Left ventricle myocardium inferior (tissue), 1 donor: ENCODE results near the gene NOVA2. TPM values are rescaled to one million over a fixed set of nuclear protein-coding genes. Genes with fewer than 3 reads are reported as not detected.

ENCODE experiments used
- DNase-seq: peaks from one replicate; pipeline ENCODE4 v3.0.0-alpha.2; 2020
- H3K27ac ChIP-seq: fragments of 200-600 bp; replicated peaks from 2 replicates; pipeline ENCODE4 v1.8.0; 2021
- H3K27me3 ChIP-seq: fragments of 200-600 bp; 2 replicates; pipeline ENCODE4 v1.8.0; 2021; ENCODE audit warnings: low read depth
- H3K36me3 ChIP-seq: fragments of 200-600 bp; 2 replicates; pipeline ENCODE4 v1.8.0; 2021
- H3K4me1 ChIP-seq: fragments of 200-600 bp; 2 replicates; pipeline ENCODE4 v1.8.0; 2021
- H3K4me3 ChIP-seq: fragments of 200-600 bp; 2 replicates; pipeline ENCODE4 v1.8.0; 2021; ENCODE audit warnings: mild to moderate bottlenecking, moderate library complexity
- H3K9me3 ChIP-seq: fragments of 200-600 bp; replicated peaks from 2 replicates; pipeline ENCODE4 v1.8.0; 2021
- intact Hi-C: fragments of 100-400 bp; cut with micrococcal nuclease; formaldehyde crosslinking; loops from one replicate; pipeline ENCODE4 v1.11.0; 2022
- long read RNA-seq: library from polyadenylated mRNA; unstranded; transcript quantifications from one replicate; pipeline ENCODE4 v2.0.0, GENCODE V29; 2021
- total RNA-seq: library from RNA; stranded (reverse); fragmentation: NEBNext Ultra II Directional; extraction: Animal tissue kit (Norgen Biotek cat#: 25700); gene quantifications from one replicate; pipeline ENCODE4 v1.2.1, GENCODE V29; 2021
- TF ChIP-seq, protein P1 (sequence below): fragments of 200-600 bp; IDR thresholded peaks from 2 replicates; pipeline ENCODE4 v1.8.0; 2021; ENCODE audit warnings: antibody characterized with exemption, mild to moderate bottlenecking, borderline replicate concordance
- donor health status: DM: no; HTN: yes; CAD: no; lungs with severe emphysema.

Gene NOVA2, protein sequence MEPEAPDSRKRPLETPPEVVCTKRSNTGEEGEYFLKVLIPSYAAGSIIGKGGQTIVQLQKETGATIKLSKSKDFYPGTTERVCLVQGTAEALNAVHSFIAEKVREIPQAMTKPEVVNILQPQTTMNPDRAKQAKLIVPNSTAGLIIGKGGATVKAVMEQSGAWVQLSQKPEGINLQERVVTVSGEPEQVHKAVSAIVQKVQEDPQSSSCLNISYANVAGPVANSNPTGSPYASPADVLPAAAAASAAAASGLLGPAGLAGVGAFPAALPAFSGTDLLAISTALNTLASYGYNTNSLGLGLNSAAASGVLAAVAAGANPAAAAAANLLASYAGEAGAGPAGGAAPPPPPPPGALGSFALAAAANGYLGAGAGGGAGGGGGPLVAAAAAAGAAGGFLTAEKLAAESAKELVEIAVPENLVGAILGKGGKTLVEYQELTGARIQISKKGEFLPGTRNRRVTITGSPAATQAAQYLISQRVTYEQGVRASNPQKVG
- 5.0 TPM for total RNA-seq
- long read RNA-seq, full-length matches to known transcripts = 1 of 2 reads
- long read RNA-seq, partial matches to known transcripts = 1 of 2 reads
- long read RNA-seq, other reads (novel, unspliced or antisense) = 0 of 2 reads

DNA sequence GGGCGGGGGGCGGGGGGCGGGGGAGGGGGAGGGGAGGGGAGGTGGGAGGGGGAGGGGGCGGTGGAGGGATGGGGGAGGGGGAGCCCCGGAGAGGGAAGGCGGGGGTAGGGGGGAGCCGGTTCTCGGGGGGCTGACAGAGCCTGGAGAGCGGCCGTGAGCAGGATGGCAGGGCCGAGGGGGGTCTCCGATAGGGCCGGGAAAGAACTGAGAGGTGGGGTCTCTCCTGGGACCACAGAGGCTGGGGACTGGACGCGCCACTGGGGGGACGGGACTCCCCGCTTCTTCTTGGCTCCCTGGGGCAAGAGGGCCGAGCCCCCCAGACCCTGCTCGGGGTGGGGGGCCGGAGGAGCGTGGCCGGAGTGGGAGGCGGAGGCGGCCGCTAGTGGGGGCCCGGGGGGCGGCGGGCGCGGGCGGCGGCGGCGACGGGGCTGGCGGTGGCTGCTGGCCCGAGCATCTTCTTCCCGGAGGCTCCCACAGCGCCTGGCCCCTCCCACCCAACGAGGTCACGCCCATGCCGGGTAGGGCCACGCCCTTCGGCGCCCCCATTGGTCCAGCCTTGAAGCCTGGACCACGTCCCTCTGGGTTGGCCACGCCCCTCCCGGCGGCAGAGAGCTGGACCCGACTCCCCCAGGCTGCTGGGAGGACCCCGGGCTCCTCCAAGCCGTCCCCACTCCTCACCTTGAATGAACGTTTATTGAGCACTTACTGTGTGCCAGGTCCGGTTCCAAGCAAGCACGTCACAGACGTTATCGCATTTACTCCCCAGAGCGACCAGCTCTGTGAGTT lies at the start of gene NOVA2:
TSS of gene NOVA2 (minus strand) at position 313 of the 786 bp plus-strand sequence. CDS start 514 bp downstream, outside the sequence.
- Histone ChIP-seq H3K9me3 (no peaks in the 10 kb centered on the region), H3K4me1 (peaks cover 31% of the 10 kb centered on the region), H3K27ac (peak within 1 kb of the TSS; percentile 88)

GRCh38 chr19:46023311-46023779 lies 49.7 kb upstream of the NOVA2 start:
- Histone ChIP-seq H3K36me3 (no peaks in the 10 kb centered on the region), H3K9me3 (no peaks in the 10 kb centered on the region), H3K4me1 (no peaks in the 10 kb centered on the region), H3K27ac (no peak overlapping the region), H3K4me3 (no peak overlapping the region), H3K27me3 (peaks cover 63% of the 10 kb centered on the region)
- intact Hi-C loops = no loop called here
- DNase-seq = no peak
- TF ChIP-seq, protein P1, sequence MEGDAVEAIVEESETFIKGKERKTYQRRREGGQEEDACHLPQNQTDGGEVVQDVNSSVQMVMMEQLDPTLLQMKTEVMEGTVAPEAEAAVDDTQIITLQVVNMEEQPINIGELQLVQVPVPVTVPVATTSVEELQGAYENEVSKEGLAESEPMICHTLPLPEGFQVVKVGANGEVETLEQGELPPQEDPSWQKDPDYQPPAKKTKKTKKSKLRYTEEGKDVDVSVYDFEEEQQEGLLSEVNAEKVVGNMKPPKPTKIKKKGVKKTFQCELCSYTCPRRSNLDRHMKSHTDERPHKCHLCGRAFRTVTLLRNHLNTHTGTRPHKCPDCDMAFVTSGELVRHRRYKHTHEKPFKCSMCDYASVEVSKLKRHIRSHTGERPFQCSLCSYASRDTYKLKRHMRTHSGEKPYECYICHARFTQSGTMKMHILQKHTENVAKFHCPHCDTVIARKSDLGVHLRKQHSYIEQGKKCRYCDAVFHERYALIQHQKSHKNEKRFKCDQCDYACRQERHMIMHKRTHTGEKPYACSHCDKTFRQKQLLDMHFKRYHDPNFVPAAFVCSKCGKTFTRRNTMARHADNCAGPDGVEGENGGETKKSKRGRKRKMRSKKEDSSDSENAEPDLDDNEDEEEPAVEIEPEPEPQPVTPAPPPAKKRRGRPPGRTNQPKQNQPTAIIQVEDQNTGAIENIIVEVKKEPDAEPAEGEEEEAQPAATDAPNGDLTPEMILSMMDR = no peak

More for the DNA sequence above, at the start of gene NOVA2:
- Histone ChIP-seq H3K36me3 (no peaks in the 10 kb centered on the region), H3K27me3 (peaks cover 90% of the 10 kb centered on the region), H3K4me3 (peak within 1 kb of the TSS; percentile 67)
- DNase-seq = peak; percentile 73
- TF ChIP-seq, protein P1 = no peak
- intact Hi-C loops = no loop called here

DNA sequence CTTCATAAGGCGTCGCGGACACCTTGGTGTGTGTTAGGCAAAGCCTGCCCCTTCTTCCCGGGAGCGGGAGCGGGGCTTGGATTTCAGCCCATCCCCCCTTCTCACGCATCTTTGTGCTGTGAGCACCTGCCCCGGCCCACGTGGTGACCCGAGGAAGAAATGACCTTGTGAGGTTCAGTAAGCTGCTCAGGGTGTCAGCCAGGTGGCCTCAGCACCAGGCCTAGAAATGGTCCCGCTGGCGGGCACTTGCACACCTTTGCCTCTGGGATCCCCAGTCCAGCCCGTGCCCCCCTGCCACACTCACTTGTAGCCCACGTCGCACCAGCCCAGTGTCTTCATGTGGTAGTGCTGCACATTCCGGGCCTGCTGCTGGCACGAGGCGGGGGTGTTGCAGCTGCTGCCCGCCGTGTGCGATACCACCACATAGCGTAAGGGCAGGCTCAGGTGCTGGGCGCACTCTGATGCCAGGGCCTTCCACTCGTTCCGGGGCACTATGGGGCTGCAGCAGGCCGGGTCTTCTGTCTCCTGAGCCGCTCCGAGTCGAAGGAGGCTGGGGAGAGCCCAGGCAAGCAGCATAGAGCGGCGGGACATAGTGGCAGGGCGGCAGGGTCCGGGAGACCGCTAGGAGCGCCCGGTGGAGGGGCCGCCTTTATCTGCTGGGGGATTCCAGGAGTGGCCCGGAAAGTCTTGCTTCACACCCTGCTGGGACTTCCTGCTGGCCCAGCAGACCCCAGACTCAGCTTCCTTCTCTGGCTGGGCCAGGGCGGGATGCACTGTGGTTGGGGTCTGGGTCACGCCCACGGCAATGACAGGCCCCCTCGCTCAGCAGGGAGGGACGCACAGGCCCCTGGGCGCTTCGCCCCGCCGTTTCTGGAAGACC lies 49.0 kb upstream of the NOVA2 start, which contains the start of gene PGLYRP1:
TSS of gene PGLYRP1 (minus strand) at position 623 of the 880 bp plus-strand sequence. CDS start at position 591, 32 bp downstream.
- intact Hi-C loops = no loop called here
- H3K36me3 ChIP-seq = no peaks in the 10 kb centered on the region

GRCh38 chr19:46022061-46022430 lies 48.4 kb upstream of the NOVA2 start:
- peaks cover 2% of the 10 kb centered on the region for H3K4me1 ChIP-seq
- no peak overlapping the region for H3K4me3 ChIP-seq
- no peaks in the 10 kb centered on the region for H3K9me3 ChIP-seq
- no peak overlapping the region for H3K27ac ChIP-seq
- intact Hi-C loops = no loop called here
- DNase-seq = no peak
- H3K27me3 ChIP-seq = peaks cover 52% of the 10 kb centered on the region
- H3K36me3 ChIP-seq = no peaks in the 10 kb centered on the region
- TF ChIP-seq, protein P1 = no peak

More for the DNA sequence above, 49.0 kb upstream of the NOVA2 start, which contains the start of gene PGLYRP1:
- no peaks in the 10 kb centered on the region for H3K4me1 ChIP-seq
- H3K4me3 ChIP-seq = no peak within 1 kb of the TSS
- DNase-seq = no peak
- H3K9me3 ChIP-seq = no peaks in the 10 kb centered on the region
- peaks cover 56% of the 10 kb centered on the region for H3K27me3 ChIP-seq
- TF ChIP-seq, protein P1 = no peak
- no peak within 1 kb of the TSS for H3K27ac ChIP-seq
